ENCODE results near the gene ZCCHC7. TPM values are rescaled to one million over a fixed set of nuclear protein-coding genes. Genes with fewer than 3 reads are reported as not detected.

ZCCHC7 gene
- total RNA-seq, 1 donor from 2014 or later = 30.8 TPM

- peaks cover 0 to 22% (median 7%) of the 10 kb centered on the region in 3 donors for H3K36me3 ChIP-seq (ENCODE audit: control insufficient read depth in 3 of 3, insufficient read depth in 3 of 3, low read length in 3 of 3)
- no peak overlapping the region for H3K9ac ChIP-seq (ENCODE audit: low read depth in 1 of 3, low read length in 3 of 3)
- H3K4me1 ChIP-seq (ENCODE audit: control insufficient read depth in 3 of 3, insufficient read depth in 3 of 3, low read length in 3 of 3) = no peaks in the 10 kb centered on the region
- no peak overlapping the region for H3K4me3 ChIP-seq (ENCODE audit: low read length in 3 of 3)
- no peaks in the 10 kb centered on the region for H3K27me3 ChIP-seq (ENCODE audit: control insufficient read depth in 3 of 3, insufficient read depth in 3 of 3, low read length in 3 of 3)
- H3K9me3 ChIP-seq (ENCODE audit: control insufficient read depth in 3 of 3, low read length in 3 of 3) = no peaks in the 10 kb centered on the region
- H3K27ac ChIP-seq (ENCODE audit: low read depth, low read length) = no peak overlapping the region
Observed at GRCh38 chr9:37350486-37351190, 230.3 kb downstream of the ZCCHC7 start.

- no peaks in the 10 kb centered on the region for H3K9me3 ChIP-seq (ENCODE audit: control insufficient read depth in 3 of 3, low read length in 3 of 3)
- H3K27ac ChIP-seq (ENCODE audit: low read depth, low read length) = no peak overlapping the region
- H3K4me1 ChIP-seq (ENCODE audit: control insufficient read depth in 3 of 3, insufficient read depth in 3 of 3, low read length in 3 of 3) = no peaks in the 10 kb centered on the region
- H3K36me3 ChIP-seq (ENCODE audit: control insufficient read depth in 3 of 3, insufficient read depth in 3 of 3, low read length in 3 of 3) = peaks cover 0 to 30% (median 10%) of the 10 kb centered on the region in 3 donors
- H3K4me3 ChIP-seq (ENCODE audit: low read length in 3 of 3) = no peak overlapping the region
- H3K9ac ChIP-seq (ENCODE audit: low read depth in 1 of 3, low read length in 3 of 3) = no peak overlapping the region
- no peaks in the 10 kb centered on the region for H3K27me3 ChIP-seq (ENCODE audit: control insufficient read depth in 3 of 3, insufficient read depth in 3 of 3, low read length in 3 of 3)
Observed at GRCh38 chr9:37353791-37354190, 233.4 kb downstream of the ZCCHC7 start.

GRCh38 chr9:37362430-37362829 is 242.1 kb downstream of the ZCCHC7 start:
- Histone ChIP-seq H3K9me3 (ENCODE audit: control insufficient read depth in 3 of 3, low read length in 3 of 3) (no peaks in the 10 kb centered on the region), H3K27ac (ENCODE audit: low read depth, low read length) (no peak overlapping the region), H3K36me3 (ENCODE audit: control insufficient read depth in 3 of 3, insufficient read depth in 3 of 3, low read length in 3 of 3) (peaks cover 0 to 5% (median 0%) of the 10 kb centered on the region in 3 donors), H3K9ac (ENCODE audit: low read depth in 1 of 3, low read length in 3 of 3) (no peak overlapping the region), H3K4me3 (ENCODE audit: low read length in 3 of 3) (no peak overlapping the region), H3K27me3 (ENCODE audit: control insufficient read depth in 3 of 3, insufficient read depth in 3 of 3, low read length in 3 of 3) (no peaks in the 10 kb centered on the region), H3K4me1 (ENCODE audit: control insufficient read depth in 3 of 3, insufficient read depth in 3 of 3, low read length in 3 of 3) (no peaks in the 10 kb centered on the region)

- Histone ChIP-seq H3K9ac (ENCODE audit: low read depth in 1 of 3, low read length in 3 of 3) (no peak overlapping the region), H3K4me1 (ENCODE audit: control insufficient read depth in 3 of 3, insufficient read depth in 3 of 3, low read length in 3 of 3) (no peaks in the 10 kb centered on the region), H3K9me3 (ENCODE audit: control insufficient read depth in 3 of 3, low read length in 3 of 3) (no peaks in the 10 kb centered on the region), H3K27ac (ENCODE audit: low read depth, low read length) (no peak overlapping the region), H3K27me3 (ENCODE audit: control insufficient read depth in 3 of 3, insufficient read depth in 3 of 3, low read length in 3 of 3) (no peaks in the 10 kb centered on the region), H3K4me3 (ENCODE audit: low read length in 3 of 3) (no peak overlapping the region), H3K36me3 (ENCODE audit: control insufficient read depth in 3 of 3, insufficient read depth in 3 of 3, low read length in 3 of 3) (no peaks in the 10 kb centered on the region)
Observed at GRCh38 chr9:37363124-37363523, 242.8 kb downstream of the ZCCHC7 start.

GRCh38 chr9:37364136-37364535 is 243.8 kb downstream of the ZCCHC7 start:
- H3K9me3 ChIP-seq (ENCODE audit: control insufficient read depth in 3 of 3, low read length in 3 of 3) = no peaks in the 10 kb centered on the region
- H3K36me3 ChIP-seq (ENCODE audit: control insufficient read depth in 3 of 3, insufficient read depth in 3 of 3, low read length in 3 of 3) = no peaks in the 10 kb centered on the region
- H3K9ac ChIP-seq (ENCODE audit: low read depth in 1 of 3, low read length in 3 of 3) = no peak overlapping the region
- H3K4me1 ChIP-seq (ENCODE audit: control insufficient read depth in 3 of 3, insufficient read depth in 3 of 3, low read length in 3 of 3) = no peaks in the 10 kb centered on the region
- no peak overlapping the region for H3K4me3 ChIP-seq (ENCODE audit: low read length in 3 of 3)
- H3K27me3 ChIP-seq (ENCODE audit: control insufficient read depth in 3 of 3, insufficient read depth in 3 of 3, low read length in 3 of 3) = no peaks in the 10 kb centered on the region
- no peak overlapping the region for H3K27ac ChIP-seq (ENCODE audit: low read depth, low read length)

GRCh38 chr9:37364751-37365360 is 244.5 kb downstream of the ZCCHC7 start:
- Histone ChIP-seq H3K4me1 (ENCODE audit: control insufficient read depth in 3 of 3, insufficient read depth in 3 of 3, low read length in 3 of 3) (no peaks in the 10 kb centered on the region), H3K27ac (ENCODE audit: low read depth, low read length) (no peak overlapping the region), H3K9me3 (ENCODE audit: control insufficient read depth in 3 of 3, low read length in 3 of 3) (no peaks in the 10 kb centered on the region), H3K9ac (ENCODE audit: low read depth in 1 of 3, low read length in 3 of 3) (no peak overlapping the region), H3K4me3 (ENCODE audit: low read length in 3 of 3) (no peak overlapping the region), H3K36me3 (ENCODE audit: control insufficient read depth in 3 of 3, insufficient read depth in 3 of 3, low read length in 3 of 3) (no peaks in the 10 kb centered on the region), H3K27me3 (ENCODE audit: control insufficient read depth in 3 of 3, insufficient read depth in 3 of 3, low read length in 3 of 3) (no peaks in the 10 kb centered on the region)

- Histone ChIP-seq H3K27me3 (ENCODE audit: control insufficient read depth in 3 of 3, insufficient read depth in 3 of 3, low read length in 3 of 3) (no peaks in the 10 kb centered on the region), H3K27ac (ENCODE audit: low read depth, low read length) (no peak overlapping the region), H3K4me3 (ENCODE audit: low read length in 3 of 3) (no peak overlapping the region), H3K9me3 (ENCODE audit: control insufficient read depth in 3 of 3, low read length in 3 of 3) (no peaks in the 10 kb centered on the region), H3K9ac (ENCODE audit: low read depth in 1 of 3, low read length in 3 of 3) (no peak overlapping the region), H3K4me1 (ENCODE audit: control insufficient read depth in 3 of 3, insufficient read depth in 3 of 3, low read length in 3 of 3) (no peaks in the 10 kb centered on the region), H3K36me3 (ENCODE audit: control insufficient read depth in 3 of 3, insufficient read depth in 3 of 3, low read length in 3 of 3) (no peaks in the 10 kb centered on the region)
Observed at GRCh38 chr9:37369671-37370070, 249.3 kb downstream of the ZCCHC7 start.

GRCh38 chr9:37370282-37370681 is 249.9 kb downstream of the ZCCHC7 start:
- Histone ChIP-seq H3K9ac (ENCODE audit: low read depth in 1 of 3, low read length in 3 of 3) (no peak overlapping the region), H3K9me3 (ENCODE audit: control insufficient read depth in 3 of 3, low read length in 3 of 3) (no peaks in the 10 kb centered on the region), H3K4me3 (ENCODE audit: low read length in 3 of 3) (no peak overlapping the region), H3K27me3 (ENCODE audit: control insufficient read depth in 3 of 3, insufficient read depth in 3 of 3, low read length in 3 of 3) (no peaks in the 10 kb centered on the region), H3K27ac (ENCODE audit: low read depth, low read length) (no peak overlapping the region), H3K36me3 (ENCODE audit: control insufficient read depth in 3 of 3, insufficient read depth in 3 of 3, low read length in 3 of 3) (no peaks in the 10 kb centered on the region), H3K4me1 (ENCODE audit: control insufficient read depth in 3 of 3, insufficient read depth in 3 of 3, low read length in 3 of 3) (no peaks in the 10 kb centered on the region)

- Histone ChIP-seq H3K27ac (ENCODE audit: low read depth, low read length) (no peak overlapping the region), H3K27me3 (ENCODE audit: control insufficient read depth in 3 of 3, insufficient read depth in 3 of 3, low read length in 3 of 3) (no peaks in the 10 kb centered on the region), H3K4me3 (ENCODE audit: low read length in 3 of 3) (no peak overlapping the region), H3K9me3 (ENCODE audit: control insufficient read depth in 3 of 3, low read length in 3 of 3) (no peaks in the 10 kb centered on the region), H3K36me3 (ENCODE audit: control insufficient read depth in 3 of 3, insufficient read depth in 3 of 3, low read length in 3 of 3) (no peaks in the 10 kb centered on the region), H3K4me1 (ENCODE audit: control insufficient read depth in 3 of 3, insufficient read depth in 3 of 3, low read length in 3 of 3) (no peaks in the 10 kb centered on the region), H3K9ac (ENCODE audit: low read depth in 1 of 3, low read length in 3 of 3) (no peak overlapping the region)
Observed at GRCh38 chr9:37370968-37371563, 250.7 kb downstream of the ZCCHC7 start.
